ENCODE data around the gene AMOT. TPM values are rescaled to one million over a fixed set of nuclear protein-coding genes. Genes with fewer than 3 reads are reported as not detected.

AMOT gene
- total and polyA plus RNA-seq, 2 experiments from 2014 or later: 52.1 to 93.3 TPM

DNA sequence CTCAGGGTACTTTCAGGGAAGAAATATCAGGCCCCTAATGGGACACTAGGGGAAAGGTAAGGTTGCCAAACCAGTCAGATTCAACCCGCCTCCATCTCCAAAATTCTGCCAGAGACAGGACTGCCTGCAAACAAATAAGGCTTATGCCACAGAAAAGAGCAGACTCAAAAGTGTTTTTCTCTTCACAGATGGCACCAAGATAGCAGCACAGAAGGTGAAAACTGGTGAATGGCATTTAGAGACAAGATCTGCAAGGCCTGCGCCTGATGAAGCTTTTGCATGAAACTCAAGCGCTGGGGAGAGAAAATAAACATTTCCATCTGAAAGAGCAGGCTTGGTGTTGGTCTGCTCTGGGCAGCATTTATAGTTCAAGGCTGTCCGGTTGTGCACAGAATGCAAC, 27.9 kb downstream of the AMOT start:
- Histone ChIP-seq H3K4me3 (no peak overlapping the region), H3K36me3 (replicated peaks; ENCODE audit: insufficient read depth, low read depth) (no peaks in the 10 kb centered on the region), H3K4me2 (no peak overlapping the region), H3K9me2 (replicated peaks; ENCODE audit: insufficient read depth) (no peaks in the 10 kb centered on the region), H3K27me3 (no peaks in the 10 kb centered on the region), H3K4me1 (ENCODE audit: insufficient read depth) (peaks cover 21% of the 10 kb centered on the region), H3K27ac (no peak overlapping the region), H2AFZ (no peak overlapping the region), H3K79me2 (peaks cover 32% of the 10 kb centered on the region), H4K20me1 (ENCODE audit: insufficient read depth, poor library complexity, severe bottlenecking) (no peaks in the 10 kb centered on the region), H3K9me3 (ENCODE audit: low read depth) (no peaks in the 10 kb centered on the region)
- no peak for DNase-seq (ENCODE audit: low spot score)
- WGBS (ENCODE audit: low lambda C conversion rate, missing lambda C conversion rate): 90% methylated on average over 4 of the region's 4 CpGs
- TF ChIP-seq EZH2 (IDR thresholded peaks at IDR 0.05; ENCODE audit: borderline replicate concordance) (no peak), EZH2phosphoT487 (IDR thresholded peaks at IDR 0.05; ENCODE audit: low read depth, severe bottlenecking, unreplicated experiment) (no peak)
- TF ChIP-seq, protein P1, sequence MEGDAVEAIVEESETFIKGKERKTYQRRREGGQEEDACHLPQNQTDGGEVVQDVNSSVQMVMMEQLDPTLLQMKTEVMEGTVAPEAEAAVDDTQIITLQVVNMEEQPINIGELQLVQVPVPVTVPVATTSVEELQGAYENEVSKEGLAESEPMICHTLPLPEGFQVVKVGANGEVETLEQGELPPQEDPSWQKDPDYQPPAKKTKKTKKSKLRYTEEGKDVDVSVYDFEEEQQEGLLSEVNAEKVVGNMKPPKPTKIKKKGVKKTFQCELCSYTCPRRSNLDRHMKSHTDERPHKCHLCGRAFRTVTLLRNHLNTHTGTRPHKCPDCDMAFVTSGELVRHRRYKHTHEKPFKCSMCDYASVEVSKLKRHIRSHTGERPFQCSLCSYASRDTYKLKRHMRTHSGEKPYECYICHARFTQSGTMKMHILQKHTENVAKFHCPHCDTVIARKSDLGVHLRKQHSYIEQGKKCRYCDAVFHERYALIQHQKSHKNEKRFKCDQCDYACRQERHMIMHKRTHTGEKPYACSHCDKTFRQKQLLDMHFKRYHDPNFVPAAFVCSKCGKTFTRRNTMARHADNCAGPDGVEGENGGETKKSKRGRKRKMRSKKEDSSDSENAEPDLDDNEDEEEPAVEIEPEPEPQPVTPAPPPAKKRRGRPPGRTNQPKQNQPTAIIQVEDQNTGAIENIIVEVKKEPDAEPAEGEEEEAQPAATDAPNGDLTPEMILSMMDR (IDR thresholded peaks at IDR 0.05; ENCODE audit: poor library complexity): no peak

DNA sequence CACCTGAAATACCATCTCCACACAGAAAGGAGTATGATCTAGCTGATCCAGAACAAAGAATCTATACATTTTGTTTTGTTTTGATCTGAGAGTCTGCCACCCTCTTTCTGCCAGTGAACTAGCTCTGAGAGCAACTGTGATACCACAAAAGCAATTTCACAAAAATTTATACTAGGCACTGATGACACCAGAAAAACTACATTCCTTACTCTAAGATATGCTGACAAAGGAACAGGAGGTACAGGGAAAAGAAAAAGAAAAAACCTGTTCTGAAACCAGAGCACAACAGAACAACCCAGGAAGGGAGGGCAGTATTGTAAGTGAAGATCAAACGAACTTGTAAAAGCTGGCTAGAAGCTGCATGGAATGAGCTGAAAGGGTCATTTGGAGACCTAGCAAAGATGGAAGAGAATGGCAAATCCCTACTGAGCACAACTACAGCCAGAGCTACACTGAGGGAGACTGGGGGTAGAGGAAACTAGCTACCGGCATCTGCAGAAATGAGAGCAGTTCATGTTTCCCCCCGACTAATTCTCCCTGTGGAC, 31.9 kb downstream of the AMOT start:
- Histone ChIP-seq H3K79me2 (peaks cover 3% of the 10 kb centered on the region), H3K27me3 (no peaks in the 10 kb centered on the region), H3K9me2 (replicated peaks; ENCODE audit: insufficient read depth) (no peaks in the 10 kb centered on the region), H2AFZ (no peak overlapping the region), H3K9me3 (ENCODE audit: low read depth) (no peaks in the 10 kb centered on the region), H3K4me1 (ENCODE audit: insufficient read depth) (peaks cover 7% of the 10 kb centered on the region), H3K4me3 (no peak overlapping the region), H3K27ac (peak overlapping the region; percentile 50), H4K20me1 (ENCODE audit: insufficient read depth, poor library complexity, severe bottlenecking) (no peaks in the 10 kb centered on the region), H3K4me2 (no peak overlapping the region), H3K36me3 (replicated peaks; ENCODE audit: insufficient read depth, low read depth) (no peaks in the 10 kb centered on the region)
- DNase-seq (ENCODE audit: low spot score): no peak
- WGBS (ENCODE audit: low lambda C conversion rate, missing lambda C conversion rate): 39% methylated on average over 3 of the region's 3 CpGs
- TF ChIP-seq EZH2 (IDR thresholded peaks at IDR 0.05; ENCODE audit: borderline replicate concordance) (no peak), EZH2phosphoT487 (IDR thresholded peaks at IDR 0.05; ENCODE audit: low read depth, severe bottlenecking, unreplicated experiment) (no peak)
- TF ChIP-seq, protein P1 (IDR thresholded peaks at IDR 0.05; ENCODE audit: poor library complexity): no peak

DNA sequence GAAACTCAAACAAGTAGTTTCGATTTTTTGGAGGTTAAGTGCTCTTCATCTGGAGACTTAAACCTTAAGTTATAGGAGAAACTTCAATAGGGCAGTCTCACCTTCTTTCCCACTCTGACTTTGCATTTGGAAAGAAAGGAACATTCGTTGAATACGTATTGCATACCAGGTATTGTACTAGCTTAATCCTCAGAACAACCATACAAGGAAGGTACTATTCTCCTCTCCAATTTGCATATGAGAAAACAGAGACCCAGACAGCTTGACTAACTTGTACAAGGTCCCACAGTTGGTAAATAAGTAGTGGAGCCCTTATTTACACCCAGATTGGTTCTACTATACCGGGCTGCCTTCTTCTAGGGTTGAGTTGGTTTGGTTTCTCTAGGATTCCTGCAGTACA, 32.6 kb downstream of the AMOT start:
- H3K9me3 ChIP-seq (ENCODE audit: low read depth): no peaks in the 10 kb centered on the region
- H3K27ac ChIP-seq: peak overlapping the region; percentile 50
- H2AFZ ChIP-seq: no peak overlapping the region
- no peak for TF ChIP-seq EZH2 (IDR thresholded peaks at IDR 0.05; ENCODE audit: borderline replicate concordance)
- TF ChIP-seq EZH2phosphoT487 (IDR thresholded peaks at IDR 0.05; ENCODE audit: low read depth, severe bottlenecking, unreplicated experiment): no peak
- TF ChIP-seq, protein P1 (IDR thresholded peaks at IDR 0.05; ENCODE audit: poor library complexity): no peak
- no peaks in the 10 kb centered on the region for H4K20me1 ChIP-seq (ENCODE audit: insufficient read depth, poor library complexity, severe bottlenecking)
- H3K4me3 ChIP-seq: no peak overlapping the region
- peaks cover 7% of the 10 kb centered on the region for H3K4me1 ChIP-seq (ENCODE audit: insufficient read depth)
- no peak for DNase-seq (ENCODE audit: low spot score)
- H3K36me3 ChIP-seq (replicated peaks; ENCODE audit: insufficient read depth, low read depth): no peaks in the 10 kb centered on the region
- no peak overlapping the region for H3K4me2 ChIP-seq
- no peaks in the 10 kb centered on the region for H3K9me2 ChIP-seq (replicated peaks; ENCODE audit: insufficient read depth)
- no peaks in the 10 kb centered on the region for H3K27me3 ChIP-seq
- H3K79me2 ChIP-seq: no peaks in the 10 kb centered on the region
- WGBS (ENCODE audit: low lambda C conversion rate, missing lambda C conversion rate): 77% methylated on average over 4 of the region's 4 CpGs
